NCI-H2081 (cell line): ENCODE measurements around the gene KLK7.

Source experiments
- DNase-seq, 2 experiments: peaks; one replicate each; lab custom pipeline; 2025; lab: John Stamatoyannopoulos, UW

KLK7 gene

DNA sequence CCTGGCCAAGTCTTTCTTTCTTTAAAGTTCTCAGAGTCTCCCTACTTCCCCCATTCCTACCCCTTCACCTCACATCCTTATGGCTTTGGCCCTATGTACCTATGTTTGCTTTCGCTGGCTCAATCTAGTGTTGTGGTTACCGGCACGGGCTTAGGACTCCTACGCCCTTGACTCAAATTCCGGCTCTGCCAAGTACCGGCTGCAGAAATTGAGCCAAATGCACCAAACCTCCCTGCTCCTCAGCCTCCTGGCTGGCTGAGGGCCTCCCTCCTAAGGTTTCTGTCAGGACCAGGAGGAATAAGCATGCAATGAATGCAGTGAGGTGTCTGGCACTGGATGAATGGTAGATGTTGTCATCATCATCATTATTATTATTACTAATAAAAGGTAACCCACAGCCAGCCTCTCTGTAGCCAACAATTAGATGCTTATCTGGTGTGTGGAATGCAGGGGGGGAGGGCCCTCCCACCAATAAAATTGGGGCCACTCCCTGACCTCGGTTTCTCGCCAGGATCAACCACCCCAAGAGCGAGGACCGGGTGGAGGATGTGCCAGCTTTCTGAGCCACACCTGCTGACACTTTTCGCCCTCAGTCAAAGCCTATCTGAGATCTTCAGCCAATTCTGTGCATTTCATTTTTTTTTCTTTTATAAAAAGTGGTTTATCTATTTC is 51.6 kb downstream of the KLK7 start:
- DNase-seq = no peak

DNA sequence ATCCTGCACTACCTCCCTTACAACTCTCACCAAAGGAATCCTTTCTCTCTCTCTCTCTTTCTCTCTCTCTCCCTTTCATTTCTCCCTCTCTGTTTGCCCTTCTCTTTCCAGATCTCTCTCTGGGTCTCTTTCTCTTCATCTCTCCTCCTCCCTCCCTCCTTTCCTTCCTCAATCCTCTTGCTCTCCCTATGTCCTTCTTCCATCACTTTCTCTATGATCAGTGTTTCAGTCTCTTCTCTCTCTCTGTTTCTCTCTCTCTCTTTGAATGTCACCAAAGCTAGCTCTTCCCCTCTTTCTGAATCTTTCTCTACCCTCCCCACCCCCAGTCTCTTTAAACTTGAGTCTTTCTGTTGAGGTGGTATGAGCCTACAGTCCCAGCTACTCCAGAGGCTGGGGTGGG is 52.7 kb downstream of the KLK7 start:
- DNase-seq = no peak

DNA sequence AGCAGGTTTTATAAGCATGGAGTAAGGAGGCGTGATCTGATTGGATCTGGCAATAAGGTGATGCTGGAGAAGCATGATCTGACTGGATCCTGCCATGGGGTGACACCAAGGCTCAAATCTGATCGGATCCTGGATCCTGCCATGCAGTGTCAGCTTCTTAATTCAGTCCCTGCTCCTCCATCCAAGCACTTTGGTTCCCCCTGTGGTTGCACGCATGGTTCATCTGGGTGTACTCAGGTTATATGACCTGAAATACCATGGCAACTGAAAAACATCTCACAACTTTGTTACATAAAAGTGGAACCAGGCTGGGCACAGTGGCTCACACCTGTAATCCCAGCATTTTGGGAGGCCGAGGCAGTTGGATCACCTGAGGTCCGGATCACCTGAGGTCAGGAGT is 54.9 kb downstream of the KLK7 start:
- DNase-seq = no peak
